Keratinocyte (primary cell): ENCODE data around the gene CGRRF1.

ENCODE experiments used
- EZH2 ChIP-seq: IDR thresholded peaks from one replicate; pipeline ENCODE4 v1.6.1; 2012; ENCODE audit warnings: inconsistent platforms, mild to moderate bottlenecking, low read length, moderate library complexity
- TF ChIP-seq, protein P1 (sequence below), 3 experiments: IDR thresholded peaks in 1 of 3; conservative IDR thresholded peaks in 1 of 3; optimal IDR thresholded peaks in 1 of 3; 2 replicates in 2 of 3; 3 replicates in 1 of 3; pipeline versions ENCODE3 to v1.5.1; 2011; ENCODE audit warnings: low read length in 3 of 3, mild to moderate bottlenecking in 3 of 3, moderate library complexity in 2 of 3, control low read depth in 1 of 3, inconsistent platforms in 1 of 3; ENCODE audit not compliant: insufficient read depth in 2 of 3; ENCODE audit errors: extremely low read depth in 1 of 3

DNA sequence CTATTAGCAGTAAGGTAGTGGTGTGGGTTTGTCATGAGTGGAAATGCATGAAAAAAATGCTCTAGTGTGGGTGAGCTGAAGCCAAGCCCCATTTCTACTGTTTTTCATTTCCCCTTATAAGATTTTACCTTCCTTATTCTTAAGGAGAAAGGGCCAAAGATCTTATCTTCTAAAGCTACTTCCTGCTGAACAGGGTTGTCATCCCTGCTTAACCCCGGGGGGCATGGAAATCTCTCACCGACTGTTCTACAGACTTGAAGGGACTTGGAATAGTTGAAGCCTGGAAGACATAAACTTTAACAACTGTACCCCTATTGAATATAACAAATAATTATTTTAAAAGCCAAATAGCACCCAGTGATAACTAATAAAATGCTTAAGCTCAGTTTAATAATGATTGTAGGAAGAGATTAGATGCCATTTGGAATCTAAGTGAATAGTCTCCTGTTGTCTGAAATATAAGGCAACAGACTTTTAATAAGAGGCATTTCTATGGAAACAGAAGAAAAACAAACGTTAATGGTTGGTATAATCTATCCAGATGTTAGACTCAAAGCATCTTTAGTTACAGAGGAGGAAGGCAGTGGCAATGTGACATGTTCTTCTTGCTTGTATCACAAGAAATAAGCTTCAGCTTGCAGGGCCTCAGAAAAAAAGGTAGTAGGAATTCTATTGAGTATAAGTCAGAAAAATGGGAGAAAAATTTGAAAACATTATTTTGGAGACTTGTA is 19.1 kb upstream of the CGRRF1 start:
- TF ChIP-seq, protein P1, sequence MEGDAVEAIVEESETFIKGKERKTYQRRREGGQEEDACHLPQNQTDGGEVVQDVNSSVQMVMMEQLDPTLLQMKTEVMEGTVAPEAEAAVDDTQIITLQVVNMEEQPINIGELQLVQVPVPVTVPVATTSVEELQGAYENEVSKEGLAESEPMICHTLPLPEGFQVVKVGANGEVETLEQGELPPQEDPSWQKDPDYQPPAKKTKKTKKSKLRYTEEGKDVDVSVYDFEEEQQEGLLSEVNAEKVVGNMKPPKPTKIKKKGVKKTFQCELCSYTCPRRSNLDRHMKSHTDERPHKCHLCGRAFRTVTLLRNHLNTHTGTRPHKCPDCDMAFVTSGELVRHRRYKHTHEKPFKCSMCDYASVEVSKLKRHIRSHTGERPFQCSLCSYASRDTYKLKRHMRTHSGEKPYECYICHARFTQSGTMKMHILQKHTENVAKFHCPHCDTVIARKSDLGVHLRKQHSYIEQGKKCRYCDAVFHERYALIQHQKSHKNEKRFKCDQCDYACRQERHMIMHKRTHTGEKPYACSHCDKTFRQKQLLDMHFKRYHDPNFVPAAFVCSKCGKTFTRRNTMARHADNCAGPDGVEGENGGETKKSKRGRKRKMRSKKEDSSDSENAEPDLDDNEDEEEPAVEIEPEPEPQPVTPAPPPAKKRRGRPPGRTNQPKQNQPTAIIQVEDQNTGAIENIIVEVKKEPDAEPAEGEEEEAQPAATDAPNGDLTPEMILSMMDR (optimal IDR thresholded peaks at IDR 0.05 in 1 of 3, IDR thresholded peaks at IDR 0.05 in 1 of 3, conservative IDR thresholded peaks at IDR 0.05 in 1 of 3; ENCODE audit: extremely low read depth in 1 of 3, insufficient read depth in 2 of 3, low read length in 3 of 3), result no peak
- no peak for TF ChIP-seq EZH2
